GM21528 (cell line): ENCODE data around the gene AKNA.

ENCODE experiments used
- ATAC-seq: cut with Tn5 transposase; IDR thresholded peaks from one replicate; pipeline ENCODE4 v1.9.1; 2021; ENCODE audit warnings: mild to moderate bottlenecking, moderate library complexity; ENCODE audit not compliant: unreplicated experiment, low FRiP score

Gene AKNA

DNA sequence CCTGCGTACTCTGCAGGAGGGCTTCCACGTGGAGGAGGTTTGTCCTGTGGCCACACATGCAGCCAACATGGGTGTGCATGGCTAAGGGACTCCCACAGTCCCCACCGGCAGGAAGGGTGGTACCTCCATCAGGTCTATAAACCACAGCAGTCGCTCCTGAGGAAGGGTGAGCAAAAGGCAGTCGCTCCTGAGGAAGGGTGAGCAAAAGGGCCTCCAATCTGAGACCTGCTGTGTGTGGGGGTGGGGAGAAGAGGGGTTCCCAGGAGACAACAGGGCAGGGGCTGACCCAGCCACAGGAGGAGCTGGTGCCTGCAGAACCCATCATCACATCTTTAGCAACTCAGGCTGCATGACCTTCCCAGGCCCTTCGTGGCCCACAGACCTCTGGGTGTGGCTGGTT lies 30.3 kb upstream of the AKNA start:
- ATAC-seq = no peak

DNA sequence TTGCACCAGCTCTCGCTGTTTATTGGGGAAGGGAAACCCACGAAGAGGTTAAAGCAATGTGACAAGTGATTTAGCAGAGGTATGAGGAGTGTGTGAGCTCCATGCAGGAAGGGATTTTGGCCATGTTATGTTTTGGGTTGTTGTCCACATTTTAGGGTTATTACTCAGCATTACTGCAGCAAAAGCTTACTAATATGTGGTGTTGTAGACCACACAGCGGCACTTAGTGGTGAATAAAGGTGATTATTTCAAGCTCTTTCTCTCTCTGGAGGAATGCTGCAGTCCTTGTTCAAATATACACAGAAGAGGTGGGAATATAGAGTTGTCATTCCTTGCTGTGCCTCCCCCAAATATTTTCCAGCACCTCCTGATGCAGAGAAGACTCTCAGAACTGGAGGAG lies 29.7 kb upstream of the AKNA start:
- ATAC-seq = no peak

DNA sequence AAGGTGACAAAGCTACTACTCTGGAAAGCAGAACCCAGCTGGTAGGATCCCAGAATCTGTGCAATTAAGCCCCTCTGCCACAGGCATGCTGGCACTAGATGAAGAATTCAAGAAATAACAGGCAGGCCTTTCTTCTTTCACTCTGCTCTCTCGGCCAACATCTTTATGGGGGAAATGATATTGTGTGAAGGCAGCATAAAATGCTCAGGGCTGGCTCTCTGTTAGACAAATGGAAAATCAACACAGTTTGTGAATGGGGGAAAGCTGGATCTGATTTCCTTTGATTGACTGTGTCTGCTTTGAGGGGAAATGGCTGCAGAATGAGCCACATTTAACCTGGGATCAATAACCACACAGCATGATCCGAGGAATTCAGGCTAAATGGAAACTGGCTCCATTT lies 29.1 kb upstream of the AKNA start:
- ATAC-seq = no peak

DNA sequence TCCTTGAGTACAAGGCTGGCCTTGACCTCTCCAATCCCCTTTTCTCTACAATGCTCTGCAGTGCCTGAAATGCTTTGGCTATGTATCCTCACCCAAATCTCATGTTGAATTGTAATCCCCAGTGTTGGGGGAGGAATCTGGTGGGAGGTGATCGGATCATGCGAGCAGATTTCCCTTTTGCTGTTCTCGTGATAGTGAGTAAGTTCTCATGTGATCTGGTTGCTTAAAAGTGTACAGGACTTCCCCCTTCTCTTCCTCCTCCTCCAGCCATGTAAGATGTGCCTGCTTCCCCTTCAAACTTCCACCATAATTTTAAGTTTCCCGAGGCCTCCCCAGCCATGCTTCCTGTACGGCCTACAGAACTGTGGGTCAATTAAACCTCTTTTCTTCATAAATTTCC lies 28.5 kb upstream of the AKNA start:
- ATAC-seq = no peak

DNA sequence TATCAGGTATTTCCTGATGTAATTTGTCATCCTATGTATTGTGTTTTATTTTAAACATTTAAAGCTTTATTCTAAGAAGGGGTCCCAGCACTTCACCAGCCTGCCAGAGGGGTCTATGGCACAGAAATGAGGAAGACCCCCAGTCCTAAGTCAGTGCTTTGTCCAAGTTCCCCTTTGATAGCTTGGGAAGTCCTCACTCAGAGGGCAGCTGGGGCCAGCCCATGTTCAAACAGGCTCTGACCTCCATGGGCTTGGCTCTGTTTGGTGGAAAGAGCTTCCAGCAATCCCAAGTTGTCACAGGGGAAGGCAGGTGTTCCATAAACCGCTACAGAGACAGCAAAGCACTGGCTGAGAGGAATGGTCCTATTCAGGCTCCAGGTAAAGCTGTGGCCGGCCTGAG lies 26.6 kb upstream of the AKNA start:
- ATAC-seq = no peak

DNA sequence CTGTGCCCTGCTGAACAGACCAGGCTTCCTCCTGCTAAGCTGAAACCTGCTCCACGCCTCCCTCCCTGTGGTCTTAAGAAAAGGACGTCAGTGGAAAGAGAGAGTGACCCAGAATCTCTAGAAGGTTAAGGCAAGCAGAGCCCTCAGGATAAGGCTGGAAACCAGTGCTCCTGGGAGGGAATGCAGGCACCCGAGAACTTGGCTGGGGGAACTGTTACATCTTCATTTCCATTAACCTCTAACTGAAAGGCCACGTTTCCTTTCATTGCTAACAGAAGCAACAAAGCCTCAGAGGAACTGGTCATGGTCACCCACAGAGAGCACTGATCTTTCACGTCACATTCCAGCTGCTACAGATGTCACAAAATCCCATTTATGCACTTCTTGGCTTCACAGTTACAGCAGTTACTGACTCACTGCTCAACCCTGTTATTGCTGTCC lies 26.1 kb upstream of the AKNA start:
- ATAC-seq = no peak

DNA sequence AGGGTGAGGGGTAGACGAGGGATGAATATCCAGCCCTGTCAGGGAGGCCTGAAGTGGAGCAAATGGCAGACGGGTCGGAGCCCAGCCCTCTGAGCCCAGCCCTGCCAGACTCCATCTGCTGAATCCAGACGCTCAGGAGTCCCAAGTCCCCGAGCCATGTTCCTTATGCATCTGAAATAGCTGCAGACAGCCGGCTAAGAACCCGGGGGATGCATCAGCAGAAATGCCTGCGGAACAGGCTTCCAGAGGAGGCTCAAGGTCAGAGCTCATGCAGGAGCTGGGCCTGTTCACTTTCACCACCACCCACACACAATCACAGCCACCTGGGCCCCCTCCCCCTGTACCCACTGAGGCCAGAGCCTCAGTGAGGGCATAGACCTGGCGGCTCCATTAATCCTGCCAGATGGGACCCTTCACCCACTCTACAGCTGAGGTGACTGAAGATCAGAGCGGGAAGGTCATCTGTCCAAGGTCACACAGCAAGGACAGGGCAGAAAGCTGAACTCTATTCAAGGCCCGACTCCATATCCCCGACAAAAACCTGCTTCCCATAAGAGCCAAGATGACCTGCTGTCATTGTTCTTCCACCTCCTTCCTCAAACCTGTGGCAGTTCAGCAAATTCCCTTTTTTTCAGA lies 24.4 kb upstream of the AKNA start:
- ATAC-seq = no peak

DNA sequence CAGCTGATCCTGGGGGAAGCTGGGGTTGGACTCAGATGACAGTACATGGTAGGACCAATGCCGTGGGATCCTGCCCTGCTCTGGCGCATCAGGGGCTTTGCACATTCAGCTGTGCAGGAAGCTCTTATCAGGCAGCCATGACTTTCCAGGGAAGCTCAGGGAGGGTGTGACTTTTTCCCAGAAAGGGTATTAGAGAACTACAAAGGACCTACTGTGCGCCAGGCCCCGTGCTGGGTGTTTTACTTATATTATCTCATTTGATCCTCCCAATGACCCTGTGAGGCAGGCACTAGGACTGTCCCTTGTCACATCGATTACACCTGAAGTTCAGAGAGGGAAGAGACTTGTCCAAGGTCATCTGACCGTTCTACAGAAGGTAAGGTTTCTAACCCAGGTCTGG lies 23.7 kb upstream of the AKNA start:
- ATAC-seq = no peak

DNA sequence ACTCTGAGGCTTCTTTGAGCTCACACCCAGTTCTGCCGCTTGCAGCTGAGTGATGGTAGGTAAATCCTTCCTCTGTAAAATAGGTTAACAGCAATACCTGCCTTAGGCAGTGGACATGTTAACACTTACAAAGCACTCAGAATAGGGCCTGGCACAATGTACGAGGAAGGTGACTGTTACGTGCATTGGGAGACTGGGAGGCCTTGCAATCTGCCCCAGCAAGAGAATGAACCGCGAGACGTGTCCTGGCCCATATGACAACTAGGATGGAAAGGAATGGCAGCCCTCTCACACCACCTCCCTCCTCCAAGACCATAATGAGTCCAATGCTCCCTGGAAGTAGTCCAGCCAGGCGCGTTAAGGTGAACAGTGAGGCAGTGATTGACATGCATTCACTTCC lies 23.1 kb upstream of the AKNA start:
- ATAC-seq = no peak

DNA sequence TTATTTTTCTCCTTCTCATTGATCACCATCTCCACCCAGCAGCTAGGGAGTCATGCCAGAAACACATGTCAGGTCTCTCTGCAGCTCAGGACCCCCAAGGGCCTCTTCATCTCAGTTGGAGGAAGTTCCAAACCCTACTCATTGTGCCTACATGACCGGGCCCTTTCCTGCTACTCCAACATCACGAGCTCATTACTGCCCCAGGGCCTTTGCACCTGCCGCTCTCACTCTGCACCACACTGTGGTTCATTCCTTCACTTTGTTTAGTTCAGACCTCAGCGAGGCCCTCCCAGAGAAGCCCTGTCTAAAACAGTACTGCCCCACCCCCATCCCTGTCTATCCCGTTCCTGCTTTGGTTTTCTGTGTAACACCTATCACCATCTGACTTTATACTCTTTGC lies 22.1 kb upstream of the AKNA start:
- no peak for ATAC-seq

DNA sequence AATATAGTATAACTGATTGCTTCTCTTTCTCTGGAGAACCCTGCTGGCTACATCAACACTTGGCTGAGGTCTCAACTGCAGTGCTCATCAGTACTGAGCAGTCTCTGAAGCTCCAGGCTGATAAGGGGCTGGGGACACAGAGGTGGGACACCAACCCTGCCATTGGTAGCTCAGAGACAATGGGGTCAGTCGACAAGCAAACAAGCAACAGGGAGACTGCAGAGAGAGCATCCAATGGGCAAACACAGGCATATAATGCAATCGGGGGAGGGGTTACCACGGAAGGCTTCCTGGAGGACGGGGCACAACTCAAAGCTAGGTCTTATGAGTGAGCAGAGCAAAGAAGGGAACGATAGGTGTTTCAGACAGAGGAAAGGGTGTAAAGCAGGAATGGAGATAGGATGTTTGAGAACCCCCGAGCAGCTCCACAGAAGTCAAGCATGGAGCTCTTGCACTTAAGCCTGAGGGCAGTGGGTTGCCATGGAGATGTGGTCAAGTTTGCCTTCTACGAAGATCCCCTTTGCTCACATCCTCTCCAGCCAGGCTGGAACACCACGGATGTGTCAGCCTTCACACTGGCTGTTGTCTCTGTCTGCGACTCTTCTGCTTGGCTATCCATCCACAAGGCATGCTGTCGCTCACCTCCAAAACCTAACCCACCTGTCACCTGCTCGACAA lies 21.5 kb upstream of the AKNA start:
- no peak for ATAC-seq

DNA sequence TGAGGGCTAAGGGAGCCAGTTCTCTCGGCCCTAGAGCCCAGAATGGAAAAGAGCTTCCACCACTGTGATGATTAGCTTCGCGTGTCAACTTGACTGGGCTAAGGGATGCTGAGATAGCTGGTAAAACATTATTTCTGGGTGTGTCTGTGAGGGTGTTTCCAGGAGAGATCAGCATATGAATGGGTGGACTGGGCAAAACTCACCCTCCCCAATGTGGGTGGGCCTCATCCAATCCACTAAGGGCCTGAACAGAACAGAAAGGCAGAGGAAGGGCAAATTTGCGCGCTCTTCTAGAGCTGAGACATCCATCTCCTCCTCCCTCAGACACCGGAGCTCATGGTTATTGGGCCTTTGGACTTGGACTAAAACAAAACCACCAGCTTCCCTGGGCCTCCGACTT lies 20.9 kb upstream of the AKNA start:
- ATAC-seq = no peak

DNA sequence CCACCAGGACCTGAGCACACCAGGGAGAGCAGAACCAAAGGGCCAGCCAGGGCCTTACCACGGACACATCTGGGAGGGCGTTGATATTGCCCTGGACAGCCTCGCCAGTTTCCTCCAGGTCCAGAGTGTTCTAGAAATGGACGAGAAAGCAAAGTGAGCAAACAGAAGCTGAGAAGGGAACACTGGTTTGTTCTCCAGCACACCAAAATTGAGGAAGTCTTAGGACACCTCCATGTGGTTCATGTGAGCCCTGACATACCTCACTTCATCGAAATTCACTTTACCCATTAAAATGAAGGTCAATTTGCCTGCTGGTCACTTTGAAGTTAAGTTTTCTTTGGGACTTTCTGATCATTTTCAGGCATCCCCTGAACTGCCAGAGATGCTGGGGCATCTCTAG lies 20.1 kb upstream of the AKNA start:
- ATAC-seq = no peak

DNA sequence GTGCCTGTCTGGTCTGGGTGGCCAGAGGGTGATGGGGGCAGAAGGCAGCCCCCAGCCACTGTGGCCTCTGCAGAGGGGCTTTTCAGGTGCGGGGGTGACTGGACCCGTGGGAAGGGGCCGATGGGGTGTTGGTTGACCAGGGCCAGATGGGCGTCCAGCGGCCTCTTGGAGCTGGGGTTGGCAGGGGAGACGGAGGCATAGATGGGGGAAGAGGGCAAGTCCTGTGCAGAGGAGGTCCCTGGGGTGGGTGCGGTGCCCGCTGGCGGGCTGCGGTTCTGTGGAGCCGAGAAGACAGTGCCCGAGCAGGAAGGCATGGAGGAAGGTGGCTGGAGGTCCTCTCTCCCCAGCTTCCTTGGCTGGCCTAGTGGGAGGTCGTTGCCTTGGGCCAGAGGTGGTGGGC lies 18.7 kb upstream of the AKNA start:
- ATAC-seq = no peak

DNA sequence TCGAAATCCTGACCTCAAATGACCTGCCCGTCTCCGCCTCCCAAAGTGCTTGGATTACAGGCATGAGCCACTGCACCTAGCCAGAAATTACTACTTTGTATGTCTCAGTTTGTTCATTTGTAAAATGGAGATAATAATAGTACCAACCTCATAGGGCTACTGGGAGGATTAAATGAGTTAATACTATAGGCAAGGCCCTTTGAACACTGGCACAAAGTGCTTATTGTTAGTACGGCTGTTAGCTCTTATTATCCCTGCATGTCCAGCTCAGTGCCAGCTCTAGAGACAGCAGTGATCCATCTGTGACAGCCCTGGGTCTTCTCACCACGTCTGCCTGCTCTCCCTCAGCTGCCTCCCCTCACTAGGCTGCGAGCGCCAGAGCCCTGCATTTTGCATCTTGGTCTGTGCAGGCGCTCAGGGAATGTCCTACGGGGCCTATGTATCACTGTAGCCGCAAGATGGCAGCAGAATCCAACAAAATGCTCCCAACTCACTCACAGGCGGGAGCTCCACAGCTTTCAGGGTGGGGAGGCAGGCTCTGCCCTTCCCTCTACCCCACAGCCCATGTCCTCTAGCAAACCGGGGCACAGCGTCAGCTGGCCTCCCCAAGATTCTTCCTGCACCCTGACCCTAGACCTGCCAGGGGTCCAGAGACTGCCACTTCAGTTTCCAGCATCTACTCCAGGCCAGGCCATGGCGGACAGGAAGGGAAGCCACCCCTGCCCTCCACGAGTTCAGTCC lies 17.7 kb upstream of the AKNA start:
- ATAC-seq = peak; percentile 83

DNA sequence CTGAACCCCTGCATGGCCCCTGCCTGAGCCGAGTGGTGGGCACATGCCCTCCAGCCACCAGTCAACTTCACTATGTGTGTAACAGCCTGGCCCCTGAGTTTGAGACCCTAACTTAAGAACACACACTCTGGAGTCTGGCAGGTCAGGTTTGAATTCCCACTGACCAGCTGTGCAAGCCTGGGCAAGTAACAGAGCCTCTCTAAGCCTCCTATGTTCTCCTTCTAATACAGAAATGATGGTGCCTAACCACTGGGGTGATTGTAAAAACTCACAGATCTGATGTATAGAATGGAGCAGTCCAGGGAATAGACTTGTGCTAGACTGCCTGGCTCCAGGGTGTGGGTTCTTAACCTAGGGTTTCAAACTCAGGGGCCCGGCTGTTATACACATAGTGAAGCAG lies 16.7 kb upstream of the AKNA start:
- ATAC-seq = no peak

DNA sequence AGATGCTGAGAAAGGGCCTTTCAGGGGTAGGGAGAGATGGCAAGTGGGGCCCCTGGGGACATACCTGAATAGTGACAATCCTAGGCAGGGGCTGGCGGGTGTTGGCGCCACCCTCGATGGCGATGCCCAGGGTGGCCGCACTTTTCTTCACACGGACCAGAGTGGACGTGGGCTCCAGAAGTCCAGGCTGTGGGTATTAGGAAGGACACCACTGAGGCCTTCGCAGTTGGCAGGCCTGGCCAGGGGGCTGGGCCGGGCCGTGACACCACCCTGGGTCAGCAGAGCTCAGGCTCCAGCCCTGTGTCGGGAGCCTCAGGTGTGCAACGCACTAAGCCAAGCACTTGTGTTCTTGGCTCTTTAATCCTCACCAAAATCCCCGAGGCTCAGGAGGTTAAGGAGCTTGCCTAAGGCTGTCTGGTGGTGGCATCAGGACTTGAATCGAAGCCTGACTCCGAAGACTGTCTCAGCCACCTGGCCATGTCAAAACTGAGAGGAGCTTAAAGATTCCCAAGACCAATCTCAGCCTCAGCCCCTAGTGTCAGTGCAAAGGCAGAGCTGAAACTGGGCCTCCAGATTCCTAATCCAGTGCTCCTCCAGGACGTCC lies 15.5 kb upstream of the AKNA start:
- ATAC-seq = no peak

DNA sequence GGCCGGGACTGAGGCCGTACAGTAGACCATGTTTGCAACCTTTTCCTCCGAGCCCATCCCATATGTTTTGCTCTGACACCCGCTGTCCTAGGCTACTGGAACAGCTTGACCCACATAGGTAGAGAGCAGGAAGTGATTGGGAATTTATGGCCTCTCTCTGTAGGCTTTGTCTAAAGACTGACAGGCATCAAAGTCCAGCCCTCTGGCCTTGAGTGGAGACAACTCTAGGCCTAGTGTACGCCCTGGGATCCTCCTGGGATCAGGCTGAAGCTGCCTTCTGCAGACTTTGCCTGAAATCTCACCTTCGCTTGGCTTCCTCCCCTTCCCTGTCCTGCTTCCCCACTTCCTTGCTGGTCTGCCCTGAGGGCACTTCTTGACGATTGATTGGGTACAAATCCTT lies 13.6 kb upstream of the AKNA start:
- no peak for ATAC-seq

DNA sequence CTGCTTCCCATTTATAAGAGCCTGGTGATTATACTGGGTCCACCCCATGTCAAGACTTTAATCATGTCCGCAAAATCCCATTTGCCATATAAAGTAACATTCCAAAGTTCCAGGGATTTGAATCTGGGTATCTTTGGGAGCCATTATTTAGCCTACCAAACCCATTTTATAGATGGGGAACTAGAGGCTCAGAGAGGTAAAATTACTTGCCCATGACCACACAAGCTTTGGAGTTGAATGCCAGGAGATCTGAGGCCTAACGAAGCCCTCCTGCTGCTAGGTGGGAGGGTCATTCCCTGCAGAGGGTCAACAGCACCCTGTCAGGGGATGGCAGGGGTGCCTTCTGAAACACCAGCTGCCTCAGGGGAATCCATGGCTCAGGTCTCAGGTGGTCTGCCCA lies 13.0 kb upstream of the AKNA start:
- ATAC-seq = no peak

DNA sequence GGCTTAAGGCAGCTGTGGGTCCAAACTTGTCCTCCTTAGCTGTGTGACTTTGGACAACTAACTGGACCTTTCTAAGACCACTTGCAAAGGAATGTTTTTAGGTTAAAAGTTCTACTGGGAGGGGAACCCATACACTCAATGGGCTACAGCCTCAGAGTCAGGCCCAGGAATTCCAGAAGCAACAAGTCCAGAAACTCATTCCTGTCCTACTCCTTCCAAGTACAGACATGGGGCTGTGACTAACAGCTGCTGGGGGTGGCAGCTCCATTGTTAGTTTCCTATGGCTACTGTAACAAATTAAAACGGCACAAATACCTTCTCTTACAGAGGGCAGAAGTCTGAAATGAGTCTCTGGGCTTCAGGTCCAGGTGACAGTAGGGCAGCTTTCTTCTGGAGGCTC lies 12.4 kb upstream of the AKNA start:
- no peak for ATAC-seq

DNA sequence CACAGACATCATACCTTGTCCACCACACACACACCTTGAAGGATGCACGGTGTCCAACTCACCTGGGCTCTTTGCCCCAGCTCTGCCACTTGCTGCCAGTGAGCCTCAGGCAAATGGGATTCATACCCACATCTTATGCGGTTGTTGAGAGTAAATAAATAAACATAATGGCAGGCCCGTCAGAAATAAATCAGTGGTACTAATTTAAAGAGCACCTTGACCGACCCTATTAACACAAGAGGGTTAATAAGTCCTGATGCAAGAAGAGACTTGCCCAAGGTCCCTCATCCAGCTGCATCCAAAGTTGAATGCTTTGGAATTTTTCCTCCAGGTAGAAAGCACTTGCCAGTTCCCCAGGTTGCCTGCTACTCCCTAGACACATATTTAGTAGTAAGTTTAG lies 11.6 kb upstream of the AKNA start:
- no peak for ATAC-seq
